Measurements from ENCODE around the gene EPS8L2.

Gene EPS8L2

GRCh38 chr11:705646-706438 lies at the start of gene EPS8L2:
Gene EPS8L2 (plus strand): TSS chr11:706231. CDS start chr11:709408, 3,177 bp downstream.
- DNase-seq (ENCODE audit: low read depth, low spot score) = no peak

- DNase-seq (ENCODE audit: low read depth, low spot score) = no peak
These were observed 49.6 kb upstream of the EPS8L2 start for GRCh38 chr11:656426-656825.

- DNase-seq (ENCODE audit: low read depth, low spot score) = no peak
These were observed 49.2 kb upstream of the EPS8L2 start for GRCh38 chr11:656866-657265.

- no peak for DNase-seq (ENCODE audit: low read depth, low spot score)
These were observed 48.3 kb upstream of the EPS8L2 start for GRCh38 chr11:657691-658126.

GRCh38 chr11:659532-660085 lies 46.4 kb upstream of the EPS8L2 start:
- no peak for DNase-seq (ENCODE audit: low read depth, low spot score)

GRCh38 chr11:660281-660680 lies 45.8 kb upstream of the EPS8L2 start:
- DNase-seq (ENCODE audit: low read depth, low spot score) = no peak

GRCh38 chr11:660681-661444 lies 45.2 kb upstream of the EPS8L2 start:
- DNase-seq (ENCODE audit: low read depth, low spot score) = no peak

GRCh38 chr11:662689-663274 lies 43.2 kb upstream of the EPS8L2 start:
- DNase-seq (ENCODE audit: low read depth, low spot score) = no peak

- no peak for DNase-seq (ENCODE audit: low read depth, low spot score)
These were observed 40.8 kb upstream of the EPS8L2 start for GRCh38 chr11:665062-665703.

- DNase-seq (ENCODE audit: low read depth, low spot score) = no peak
These were observed 40.2 kb upstream of the EPS8L2 start for GRCh38 chr11:665704-666281.

GRCh38 chr11:673866-674265 lies 32.2 kb upstream of the EPS8L2 start:
- DNase-seq (ENCODE audit: low read depth, low spot score) = no peak

GRCh38 chr11:674406-674805 lies 31.6 kb upstream of the EPS8L2 start:
- DNase-seq (ENCODE audit: low read depth, low spot score) = no peak

- no peak for DNase-seq (ENCODE audit: low read depth, low spot score)
These were observed 27.7 kb upstream of the EPS8L2 start for GRCh38 chr11:678297-678696.

GRCh38 chr11:679271-680207 lies 26.5 kb upstream of the EPS8L2 start:
- DNase-seq (ENCODE audit: low read depth, low spot score) = no peak

GRCh38 chr11:680476-680875 lies 25.6 kb upstream of the EPS8L2 start:
- no peak for DNase-seq (ENCODE audit: low read depth, low spot score)

GRCh38 chr11:680970-681369 lies 25.1 kb upstream of the EPS8L2 start:
- DNase-seq (ENCODE audit: low read depth, low spot score) = no peak

- DNase-seq (ENCODE audit: low read depth, low spot score) = no peak
These were observed 19.4 kb upstream of the EPS8L2 start for GRCh38 chr11:686451-687243.

GRCh38 chr11:687751-688150 lies 18.3 kb upstream of the EPS8L2 start:
- DNase-seq (ENCODE audit: low read depth, low spot score) = no peak

- no peak for DNase-seq (ENCODE audit: low read depth, low spot score)
These were observed 17.4 kb upstream of the EPS8L2 start for GRCh38 chr11:688681-689080.

Data from activated CD4-positive, CD25-positive, alpha-beta regulatory T cell treated with anti-CD3 and anti-CD28 coated beads, Interleukin-2, amount 50 U/mL, for 16 hours (primary cell).